Measurements from ENCODE around the gene SLC18B1. TPM values are rescaled to one million over a fixed set of nuclear protein-coding genes. Genes with fewer than 3 reads are reported as not detected.
A peak's percentile ranks its signal among the peaks of the same experiment; 100 is the strongest.

Gene SLC18B1
- total and polyA plus RNA-seq, 2 of the 8 experiments (the other 6 are each of a cell fraction or from before 2014, with no cell fraction given) = 17.2 to 23.4 TPM

DNA sequence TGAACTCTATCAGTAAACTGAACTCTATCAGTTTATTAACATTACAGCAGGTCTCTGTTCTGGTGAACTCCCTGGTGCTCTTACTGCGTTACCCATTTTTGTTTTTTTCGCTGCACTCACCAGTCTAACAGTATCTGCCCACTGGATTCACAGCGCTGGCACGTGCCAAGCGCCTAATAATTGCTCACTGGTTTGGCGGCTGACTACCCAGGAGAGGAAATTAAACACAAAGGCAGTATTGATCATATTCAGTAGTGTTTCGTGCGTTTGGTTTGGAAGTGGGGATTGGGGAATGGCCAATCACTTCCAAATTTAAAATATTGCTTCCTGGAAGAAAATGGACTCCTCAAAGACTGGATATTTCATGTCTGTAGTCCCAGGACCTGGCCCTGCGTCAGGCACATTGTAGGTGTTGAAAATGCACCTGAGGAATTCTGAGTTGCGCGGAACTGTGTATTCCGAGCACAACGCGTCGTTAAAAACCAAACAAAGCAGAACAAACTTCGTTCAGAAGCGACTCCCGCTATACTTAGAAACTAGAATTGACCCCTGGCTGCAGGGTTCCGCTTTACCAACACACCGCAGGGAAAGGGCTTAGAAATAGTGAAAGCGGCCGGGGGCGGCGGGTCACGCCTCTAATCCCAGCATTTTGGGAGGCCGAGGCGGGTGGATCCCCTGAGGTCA is 14.9 kb upstream of the SLC18B1 start:
- Histone ChIP-seq H3K36me3 (ENCODE audit: control insufficient read depth in 2 of 4, insufficient read depth in 4 of 4, low read length in 3 of 4) (peaks cover 29 to 36% (median 34%) of the 10 kb centered on the region in 4 experiments), H3K79me1 (ENCODE audit: low read depth, low read length) (no peaks in the 10 kb centered on the region), H3K27me3 (replicated peaks in 1 of 4; ENCODE audit: control insufficient read depth in 3 of 4, extremely low read depth in 1 of 4, insufficient read depth in 3 of 4, low read length in 3 of 4) (no peaks in the 10 kb centered on the region), H2BK20ac (ENCODE audit: low read length) (no peak overlapping the region), H4K8ac (ENCODE audit: extremely low read depth, insufficient read depth, low read length) (peak overlapping the region; percentile 19; the same call in 1 of the 2 replicates), H3K4me1 (replicated peaks in 1 of 4; ENCODE audit: control insufficient read depth in 3 of 4, insufficient read depth in 4 of 4, low read length in 3 of 4) (peaks cover 0 to 8% (median 4%) of the 10 kb centered on the region in 4 experiments; a peak in 6 of 7 replicates), H3K56ac (replicated peaks; ENCODE audit: insufficient read length, low read depth, low read length) (peak overlapping the region; percentile 65), H2AFZ (ENCODE audit: low read length) (0 out of 2 replicates have a peak overlapping the region, but pooled peaks have one; percentile 20), H2BK12ac (ENCODE audit: low read depth, low read length) (peak overlapping the region; percentile 52; the same call in 1 of the 2 replicates), H2AK5ac (ENCODE audit: low read depth, low read length) (no peak overlapping the region; the same call in 1 of the 2 replicates), H3K4me3 (ENCODE audit: extremely low read depth in 1 of 4, insufficient read depth in 2 of 4, low read depth in 3 of 4, low read length in 4 of 4) (peak overlapping the region; percentile 84 to 99 (median 96)), H4K20me1 (replicated peaks in 1 of 2; ENCODE audit: control insufficient read depth in 1 of 2, insufficient read depth in 2 of 2, low read length in 2 of 2) (peaks cover 19 to 22% of the 10 kb centered on the region in 2 experiments), H4K5ac (ENCODE audit: insufficient read length, low read depth, low read length) (peak overlapping the region; percentile 89), H4K91ac (replicated peaks; ENCODE audit: insufficient read length, low read length) (peak overlapping the region; percentile 69), H3K23ac (ENCODE audit: insufficient read length) (peak overlapping the region; percentile 71), H3K4me2 (ENCODE audit: insufficient read depth in 1 of 2, low read depth in 2 of 2, low read length in 2 of 2) (peak overlapping the region; percentile 82 to 94), H3K79me2 (ENCODE audit: control insufficient read depth in 1 of 2, insufficient read depth in 2 of 2, low read length in 2 of 2) (peaks cover 9 to 29% of the 10 kb centered on the region in 2 experiments), H2BK120ac (replicated peaks; ENCODE audit: low read depth, low read length) (peak overlapping the region; percentile 62), H3K27ac (ENCODE audit: low read depth, low read length) (peak overlapping the region; percentile 91), H2BK15ac (ENCODE audit: low read length) (peak overlapping the region; percentile 90; the same call in 1 of the 2 replicates), H3K23me2 (ENCODE audit: low read depth, low read length) (peaks cover 9% of the 10 kb centered on the region), H3K4ac (replicated peaks; ENCODE audit: insufficient read length, low read depth, low read length) (peak overlapping the region; percentile 60), H2BK5ac (ENCODE audit: low read depth, low read length) (peak overlapping the region; percentile 79), H3K9me3 (ENCODE audit: insufficient read depth in 2 of 2, low read depth in 1 of 2, low read length in 1 of 2) (no peaks in the 10 kb centered on the region), H3K14ac (ENCODE audit: insufficient read length) (no peak overlapping the region), H3K18ac (ENCODE audit: extremely low read depth, low read length) (peak overlapping the region; percentile 86), H3K9ac (replicated peaks in 1 of 4; ENCODE audit: extremely low read depth in 1 of 4, low read depth in 3 of 4, low read length in 3 of 4) (peak overlapping the region; percentile 69 to 98 (median 92))
- whole genome bisulfite sequencing, 2 experiments (ENCODE audit: extremely low coverage in 1 of 2, insufficient coverage in 1 of 2, insufficient read length in 1 of 2, insufficient replicate concordance in 2 of 2, low coverage in 1 of 2, low lambda C conversion rate in 2 of 2, missing lambda C conversion rate in 1 of 2) = 1% methylated on average over 27 of the region's 27 CpGs; no CpG with 5 or more reads in 1 of the 2 experiments
- DNase-seq (ENCODE audit: low read depth in 1 of 2, low spot score in 2 of 2) (peak in 1 of 2 experiments; percentile 48), FAIRE-seq (no peak)
- POLR2A ChIA-PET (ENCODE audit: partially characterized antibody) = interaction anchor here (0.6 to 7.4 kb wide), 17 partner anchors 8 to 1493 kb away, joined by 3 to 122 read pairs (median 5); partner anchors contain the start of gene SLC18B1
- CTCF ChIA-PET (ENCODE audit: partially characterized antibody) = interaction anchor here (0.6 to 6.0 kb wide), 2 partner anchors 14 to 143 kb away, joined by 3 to 51 read pairs; partner anchors contain the start of gene SLC18B1
- TF ChIP-seq HDAC2 (IDR thresholded peaks at IDR 0.05; ENCODE audit: borderline replicate concordance in 1 of 2, low read depth in 2 of 2, low read length in 2 of 2) = peak in 1 of 2 experiments; percentile 9; a peak in 1 of 4 replicates
- peak; percentile 77 for TF ChIP-seq ASH2L (IDR thresholded peaks at IDR 0.05; ENCODE audit: low read length)
- TF ChIP-seq ZNF274 (IDR thresholded peaks at IDR 0.05; ENCODE audit: borderline replicate concordance, extremely low read depth, low read length) = no peak
- TF ChIP-seq SIRT6 (IDR thresholded peaks at IDR 0.05; ENCODE audit: low read length) = no peak
- TF ChIP-seq SIN3A (conservative IDR thresholded peaks at IDR 0.05 in 1 of 2, IDR thresholded peaks at IDR 0.05 in 1 of 2; ENCODE audit: low read depth in 1 of 2, low read length in 2 of 2) = no peak
- peak in 1 of 2 experiments; percentile 19; a peak in 2 of 3 replicates for TF ChIP-seq POLR2A (IDR thresholded peaks at IDR 0.05; ENCODE audit: control extremely low read depth in 1 of 2, low read depth in 2 of 2, low read length in 2 of 2)
- peak; percentile 33 for TF ChIP-seq KDM4A (IDR thresholded peaks at IDR 0.05; ENCODE audit: low read depth, low read length, severe bottlenecking)
- TF ChIP-seq SP1 (IDR thresholded peaks at IDR 0.05; ENCODE audit: low read depth, low read length) = no peak
- TF ChIP-seq, protein P1, sequence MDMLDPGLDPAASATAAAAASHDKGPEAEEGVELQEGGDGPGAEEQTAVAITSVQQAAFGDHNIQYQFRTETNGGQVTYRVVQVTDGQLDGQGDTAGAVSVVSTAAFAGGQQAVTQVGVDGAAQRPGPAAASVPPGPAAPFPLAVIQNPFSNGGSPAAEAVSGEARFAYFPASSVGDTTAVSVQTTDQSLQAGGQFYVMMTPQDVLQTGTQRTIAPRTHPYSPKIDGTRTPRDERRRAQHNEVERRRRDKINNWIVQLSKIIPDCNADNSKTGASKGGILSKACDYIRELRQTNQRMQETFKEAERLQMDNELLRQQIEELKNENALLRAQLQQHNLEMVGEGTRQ (IDR thresholded peaks at IDR 0.05; ENCODE audit: low read length) = no peak
- TF ChIP-seq SP2 (IDR thresholded peaks at IDR 0.05; ENCODE audit: low read length) = no peak

Data from H1 (cell line).